H9 (cell line): Measurements from ENCODE around the gene NUPR1. TPM values are rescaled to one million over a fixed set of nuclear protein-coding genes. Genes with fewer than 3 reads are reported as not detected.
A peak's percentile ranks its signal among the peaks of the same experiment; 100 is the strongest.
"Not testable (repeated sequence)": the region's sequence is repeated elsewhere in the genome, so short reads cannot be mapped to it uniquely, and the experiment has no call there.

Source experiments
- DNase-seq: peaks from one replicate; pipeline ENCODE4 v3.0.0-alpha.2; 2017
- H2AFZ ChIP-seq: one replicate; pipeline ENCODE4 v1.6.1; 2013; ENCODE audit warnings: mild to moderate bottlenecking, low read length, control low read depth, moderate library complexity
- H2AK5ac ChIP-seq: 2 replicates; pipeline ENCODE4 v1.6.1; 2013; ENCODE audit warnings: low read length, control low read depth, mixed read lengths; ENCODE audit not compliant: insufficient read length
- H2BK120ac ChIP-seq: one replicate; pipeline ENCODE4 v1.6.1; 2013; ENCODE audit warnings: low read depth, mild to moderate bottlenecking, low read length, control low read depth, inconsistent platforms; ENCODE audit not compliant: poor library complexity, severe bottlenecking
- H2BK12ac ChIP-seq: 2 replicates; pipeline ENCODE4 v1.6.1; 2013; ENCODE audit warnings: low read length, control low read depth, mixed read lengths, low read depth; ENCODE audit not compliant: insufficient read length
- H2BK15ac ChIP-seq: 2 replicates; pipeline ENCODE4 v1.6.1; 2013; ENCODE audit warnings: low read depth, low read length, control low read depth
- H2BK20ac ChIP-seq: one replicate; pipeline ENCODE4 v1.6.1; 2013; ENCODE audit warnings: low read depth, mild to moderate bottlenecking, low read length, control low read depth, inconsistent platforms; ENCODE audit not compliant: poor library complexity, severe bottlenecking
- H2BK5ac ChIP-seq: 2 replicates; pipeline ENCODE4 v1.6.1; 2013; ENCODE audit warnings: low read length, control low read depth, mixed read lengths; ENCODE audit not compliant: insufficient read length
- H3K14ac ChIP-seq: 2 replicates; pipeline ENCODE4 v1.6.1; 2013; ENCODE audit warnings: low read length, control low read depth; ENCODE audit not compliant: insufficient read depth
- H3K18ac ChIP-seq: 2 replicates; pipeline ENCODE4 v1.6.1; 2013; ENCODE audit warnings: low read depth, mild to moderate bottlenecking, mixed read lengths, low read length, control low read depth; ENCODE audit not compliant: insufficient read length
- H3K23ac ChIP-seq: 2 replicates; pipeline ENCODE4 v1.6.1; 2013; ENCODE audit warnings: low read length, control low read depth, mixed read lengths, low read depth; ENCODE audit not compliant: insufficient read length
- H3K23me2 ChIP-seq: 2 replicates; pipeline ENCODE4 v1.6.1; 2013; ENCODE audit warnings: low read depth, mild to moderate bottlenecking, mixed read lengths, low read length, control low read depth; ENCODE audit not compliant: insufficient read length, poor library complexity, severe bottlenecking
- H3K27ac ChIP-seq: 2 replicates; pipeline ENCODE4 v1.5.1; 2013; ENCODE audit warnings: low read length, control low read depth, mixed read lengths, low read depth; ENCODE audit not compliant: insufficient read length
- H3K27me3 ChIP-seq: 2 replicates; pipeline ENCODE4 v1.6.1; 2013; ENCODE audit warnings: low read length, control low read depth, inconsistent platforms; ENCODE audit not compliant: insufficient read depth
- H3K4ac ChIP-seq: 2 replicates; pipeline ENCODE4 v1.6.1; 2013; ENCODE audit warnings: low read depth, mild to moderate bottlenecking, control low read depth, inconsistent platforms, low read length, moderate library complexity
- H3K4me1 ChIP-seq: 2 replicates; pipeline ENCODE4 v1.6.1; 2013; ENCODE audit warnings: low read length, control low read depth, inconsistent platforms; ENCODE audit not compliant: insufficient read depth
- H3K4me2 ChIP-seq: 2 replicates; pipeline ENCODE4 v1.6.1; 2013; ENCODE audit warnings: low read length, control low read depth, mixed read lengths; ENCODE audit not compliant: insufficient read length, insufficient read depth
- H3K56ac ChIP-seq: 2 replicates; pipeline ENCODE4 v1.6.1; 2013; ENCODE audit warnings: low read depth, mild to moderate bottlenecking, mixed read lengths, low read length, control low read depth; ENCODE audit not compliant: insufficient read length
- H3K79me1 ChIP-seq: 2 replicates; pipeline ENCODE4 v1.6.1; 2013; ENCODE audit warnings: low read depth, mild to moderate bottlenecking, moderate library complexity, low read length, control low read depth, inconsistent platforms; ENCODE audit not compliant: insufficient read depth, poor library complexity, severe bottlenecking
- H3K79me2 ChIP-seq: 2 replicates; pipeline ENCODE4 v1.6.1; 2013; ENCODE audit warnings: low read length, control low read depth, inconsistent platforms; ENCODE audit not compliant: insufficient read depth
- H3K9ac ChIP-seq: 2 replicates; pipeline ENCODE4 v1.6.1; 2013; ENCODE audit warnings: low read length, control low read depth, mixed read lengths; ENCODE audit not compliant: insufficient read length; ENCODE audit errors: extremely low read depth
- H3K9me3 ChIP-seq: one replicate; pipeline ENCODE4 v1.6.1; 2013; ENCODE audit warnings: low read depth, low read length, inconsistent platforms; ENCODE audit not compliant: control insufficient read depth
- H3T11ph ChIP-seq: one replicate; pipeline ENCODE4 v1.6.1; 2013; ENCODE audit warnings: mild to moderate bottlenecking, low read length, control low read depth, inconsistent platforms
- H4K20me1 ChIP-seq: one replicate; pipeline ENCODE4 v1.6.1; 2013; ENCODE audit not compliant: control insufficient read depth, insufficient read length, insufficient read depth
- H4K5ac ChIP-seq: 2 replicates; pipeline ENCODE4 v1.6.1; 2013; ENCODE audit warnings: low read depth, mild to moderate bottlenecking, mixed read lengths, low read length, control low read depth; ENCODE audit not compliant: insufficient read length
- H4K8ac ChIP-seq: replicated peaks from 2 replicates; pipeline ENCODE4 v1.6.1; 2013; ENCODE audit warnings: low read length, control low read depth, mixed read lengths, low read depth; ENCODE audit not compliant: insufficient read length
- H4K91ac ChIP-seq: 2 replicates; pipeline ENCODE4 v1.6.1; 2013; ENCODE audit warnings: low read depth, mild to moderate bottlenecking, moderate library complexity, mixed read lengths, low read length, control low read depth; ENCODE audit not compliant: insufficient read length
- H3K27ac Mint-ChIP-seq, 3 experiments: 2 replicates in 2 of 3; 3 replicates in 1 of 3; pipeline ENCODE4 v1.8.0; 2020 to 2021; ENCODE audit warnings: mixed read lengths in 3 of 3, mild to moderate bottlenecking in 1 of 3, moderate library complexity in 1 of 3
- H3K27me3 Mint-ChIP-seq: 2 replicates; pipeline ENCODE4 v1.8.0; 2021; ENCODE audit warnings: low read depth, mild to moderate bottlenecking, moderate library complexity, mixed read lengths
- H3K36me3 Mint-ChIP-seq, 3 experiments: 2 replicates in 2 of 3; 3 replicates in 1 of 3; pipeline ENCODE4 v1.8.0; 2020 to 2021; ENCODE audit warnings: low read depth in 3 of 3, mixed read lengths in 3 of 3; ENCODE audit not compliant: insufficient read depth in 1 of 3
- H3K4me1 Mint-ChIP-seq, 2 experiments: 2 replicates each; pipeline ENCODE4 v1.8.0; 2020; ENCODE audit warnings: mixed read lengths in 2 of 2
- H3K4me3 Mint-ChIP-seq, 2 experiments: 2 replicates in 1 of 2; 3 replicates in 1 of 2; pipeline ENCODE4 v1.8.0; 2020 to 2021; ENCODE audit warnings: mild to moderate bottlenecking in 2 of 2, mixed read lengths in 2 of 2, moderate library complexity in 1 of 2
- H3K9me3 Mint-ChIP-seq, 2 experiments: 2 replicates in 1 of 2; 3 replicates in 1 of 2; pipeline ENCODE4 v1.8.0; 2020; ENCODE audit warnings: mild to moderate bottlenecking in 2 of 2, mixed read lengths in 2 of 2, moderate library complexity in 1 of 2
- WGBS: extraction: QIAGEN DNeasy Blood & Tissue Kit; methylation state at CpG from one replicate; pipeline ENCODE4 v1.1.7; 2013; ENCODE audit warnings: missing lambda C conversion rate, low lambda C conversion rate, mixed read lengths; ENCODE audit not compliant: insufficient read length; ENCODE audit errors: extremely low coverage; 5-methylcytosine and 5-hydroxymethylcytosine counted together
- total RNA-seq: library from RNA; stranded (reverse); gene quantifications from 2 replicates; pipeline ENCODE4 v1.2.1, GENCODE V29; 2021
- TF ChIP-seq, protein P1 (sequence below): fragments of 200-600 bp; sonication (generic); conservative IDR thresholded peaks from 3 replicates; pipeline ENCODE4 v1.8.0; 2021; ENCODE audit warnings: antibody characterized with exemption, mild to moderate bottlenecking

NUPR1 gene
- total RNA-seq, 1 experiment from 2014 or later, result 0.35 TPM

DNA sequence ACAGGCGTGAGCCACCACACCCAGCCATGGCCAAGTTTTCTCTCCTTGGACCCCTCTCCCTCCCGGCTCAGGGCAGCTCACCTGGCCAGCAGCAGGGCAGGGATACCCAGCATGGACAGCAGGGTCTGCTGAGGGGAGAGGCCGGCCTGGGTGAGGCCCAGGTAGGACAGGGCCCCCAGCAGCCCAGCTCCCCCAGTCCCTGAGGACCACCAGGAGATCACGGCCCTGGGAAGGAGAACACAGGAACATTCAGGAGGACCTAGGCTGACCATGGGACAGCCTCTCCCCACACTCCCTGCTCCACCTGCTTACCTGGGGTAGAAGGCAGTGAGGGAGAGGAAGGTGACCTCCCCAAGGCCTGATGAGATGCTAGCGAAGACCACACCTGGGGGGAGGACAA, 52.5 kb downstream of the NUPR1 start:
- Mint-ChIP-seq H3K9me3 (no peaks in the 10 kb centered on the region), H3K27me3 (no peaks in the 10 kb centered on the region), H3K27ac (no peak overlapping the region), H3K4me3 (no peak overlapping the region), H3K36me3 (peaks cover 5 to 31% (median 23%) of the 10 kb centered on the region in 3 experiments; a peak in 6 of 7 replicates), H3K4me1 (0 out of 4 replicates have a peak, but pooled peaks cover 2 to 3% of the 10 kb centered on the region in 2 experiments)
- Histone ChIP-seq H3K27ac (no peak overlapping the region), H2BK15ac (no peak overlapping the region), H3K18ac (no peak overlapping the region), H3K27me3 (no peaks in the 10 kb centered on the region), H3K56ac (no peak overlapping the region), H2BK5ac (no peak overlapping the region), H3K9ac (no peak overlapping the region), H3K23ac (no peak overlapping the region), H3K4me1 (no peaks in the 10 kb centered on the region), H4K20me1 (no peaks in the 10 kb centered on the region), H3K23me2 (peaks cover 2% of the 10 kb centered on the region), H2AFZ (no peak overlapping the region), H3K79me1 (no peaks in the 10 kb centered on the region), H4K5ac (no peak overlapping the region), H3K14ac (no peak overlapping the region), H3T11ph (no peak overlapping the region), H4K91ac (no peak overlapping the region), H3K4me2 (no peak overlapping the region), H2BK120ac (no peak overlapping the region), H3K9me3 (no peaks in the 10 kb centered on the region), H2BK12ac (no peak overlapping the region), H3K79me2 (no peaks in the 10 kb centered on the region), H3K4ac (no peak overlapping the region), H4K8ac (no peak overlapping the region), H2AK5ac (no peak overlapping the region), H2BK20ac (no peak overlapping the region)
- no peak for DNase-seq
- TF ChIP-seq, protein P1, sequence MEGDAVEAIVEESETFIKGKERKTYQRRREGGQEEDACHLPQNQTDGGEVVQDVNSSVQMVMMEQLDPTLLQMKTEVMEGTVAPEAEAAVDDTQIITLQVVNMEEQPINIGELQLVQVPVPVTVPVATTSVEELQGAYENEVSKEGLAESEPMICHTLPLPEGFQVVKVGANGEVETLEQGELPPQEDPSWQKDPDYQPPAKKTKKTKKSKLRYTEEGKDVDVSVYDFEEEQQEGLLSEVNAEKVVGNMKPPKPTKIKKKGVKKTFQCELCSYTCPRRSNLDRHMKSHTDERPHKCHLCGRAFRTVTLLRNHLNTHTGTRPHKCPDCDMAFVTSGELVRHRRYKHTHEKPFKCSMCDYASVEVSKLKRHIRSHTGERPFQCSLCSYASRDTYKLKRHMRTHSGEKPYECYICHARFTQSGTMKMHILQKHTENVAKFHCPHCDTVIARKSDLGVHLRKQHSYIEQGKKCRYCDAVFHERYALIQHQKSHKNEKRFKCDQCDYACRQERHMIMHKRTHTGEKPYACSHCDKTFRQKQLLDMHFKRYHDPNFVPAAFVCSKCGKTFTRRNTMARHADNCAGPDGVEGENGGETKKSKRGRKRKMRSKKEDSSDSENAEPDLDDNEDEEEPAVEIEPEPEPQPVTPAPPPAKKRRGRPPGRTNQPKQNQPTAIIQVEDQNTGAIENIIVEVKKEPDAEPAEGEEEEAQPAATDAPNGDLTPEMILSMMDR, result no peak
- no CpG with 5 or more reads among the region's 5 CpGs for WGBS

DNA sequence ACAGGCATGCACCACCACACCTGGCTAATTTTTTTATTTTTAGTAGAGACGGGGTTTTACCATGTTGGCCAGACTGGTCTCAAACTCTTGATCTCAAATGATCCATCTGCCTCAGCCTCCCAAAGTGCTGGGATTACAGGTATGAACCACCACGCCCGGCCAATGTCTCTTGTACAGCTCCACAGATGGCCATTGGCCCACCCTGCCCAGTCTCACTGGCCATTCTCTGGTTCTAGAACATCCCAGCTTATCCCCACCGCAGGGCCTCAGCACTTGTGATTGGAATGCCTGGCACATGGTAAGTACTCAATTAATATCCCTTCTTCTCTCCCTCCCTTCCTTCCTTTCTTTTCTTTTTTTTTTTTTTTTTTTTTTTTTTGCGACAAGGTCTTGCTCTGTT, 55.4 kb downstream of the NUPR1 start:
- not testable (repeated sequence) for H2BK15ac ChIP-seq, DNase-seq

More for the DNA sequence above, 55.4 kb downstream of the NUPR1 start:
- not testable (repeated sequence) for H3K4ac ChIP-seq, H3K79me1 ChIP-seq, H3K9ac ChIP-seq, H2BK5ac ChIP-seq, H3K4me2 ChIP-seq, H2BK20ac ChIP-seq, H3K56ac ChIP-seq, H3K23me2 ChIP-seq, H3K79me2 ChIP-seq, H3K4me1 ChIP-seq, H4K91ac ChIP-seq, H3K9me3 ChIP-seq, H2AK5ac ChIP-seq, H3K9me3 Mint-ChIP-seq, H3K4me1 Mint-ChIP-seq, H4K8ac ChIP-seq, H3K27me3 Mint-ChIP-seq, H2AFZ ChIP-seq, H3K14ac ChIP-seq, H4K5ac ChIP-seq, H3K27ac ChIP-seq, H3T11ph ChIP-seq, H3K27me3 ChIP-seq, H3K18ac ChIP-seq, H2BK12ac ChIP-seq, H4K20me1 ChIP-seq, H2BK120ac ChIP-seq, H3K23ac ChIP-seq, H3K4me3 Mint-ChIP-seq
- no CpG with 5 or more reads among the region's 5 CpGs for WGBS
- Mint-ChIP-seq H3K36me3 (peaks cover 5 to 26% (median 20%) of the 10 kb centered on the region in 3 experiments; a peak in 6 of 7 replicates), H3K27ac (peak overlapping the region in 1 of 3 experiments; percentile 40; a peak in 1 of 7 replicates)
